ENCODE measurements around the gene EPHB2. TPM values are rescaled to one million over a fixed set of nuclear protein-coding genes. Genes with fewer than 3 reads are reported as not detected.

The EPHB2 gene
- total and polyA plus RNA-seq, 2 donors (not counting 3 experiments of a cell fraction or from before 2014, with no cell fraction given), result 50.8 to 69.1 TPM

DNA sequence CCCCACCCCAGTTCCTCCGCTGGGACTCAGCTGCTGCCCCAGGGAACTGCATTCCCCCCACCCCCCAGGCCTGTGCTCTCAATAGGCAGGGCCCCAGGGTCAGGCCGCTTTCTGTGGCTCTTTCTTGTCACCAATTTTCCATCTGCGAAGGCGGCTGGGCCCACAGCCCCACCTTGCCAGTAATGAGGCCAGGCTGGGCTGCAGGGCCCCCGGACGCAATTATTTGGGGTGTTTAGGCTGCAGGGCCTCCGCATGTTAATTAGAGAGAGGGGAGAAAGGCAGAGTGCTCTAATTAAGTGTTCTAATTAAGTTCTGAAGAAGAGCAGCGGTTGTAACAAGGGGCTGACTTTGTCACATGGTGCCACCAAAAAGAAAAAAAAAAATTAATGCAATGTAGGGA is 71.8 kb downstream of the EPHB2 start:
- no peak for TF ChIP-seq POLR2A (IDR thresholded peaks at IDR 0.05; ENCODE audit: low read depth, low read length)
- TF ChIP-seq EZH2 (IDR thresholded peaks at IDR 0.05; ENCODE audit: borderline replicate concordance, low read depth, low read length, severe bottlenecking), result no peak
- TF ChIP-seq, protein P1, sequence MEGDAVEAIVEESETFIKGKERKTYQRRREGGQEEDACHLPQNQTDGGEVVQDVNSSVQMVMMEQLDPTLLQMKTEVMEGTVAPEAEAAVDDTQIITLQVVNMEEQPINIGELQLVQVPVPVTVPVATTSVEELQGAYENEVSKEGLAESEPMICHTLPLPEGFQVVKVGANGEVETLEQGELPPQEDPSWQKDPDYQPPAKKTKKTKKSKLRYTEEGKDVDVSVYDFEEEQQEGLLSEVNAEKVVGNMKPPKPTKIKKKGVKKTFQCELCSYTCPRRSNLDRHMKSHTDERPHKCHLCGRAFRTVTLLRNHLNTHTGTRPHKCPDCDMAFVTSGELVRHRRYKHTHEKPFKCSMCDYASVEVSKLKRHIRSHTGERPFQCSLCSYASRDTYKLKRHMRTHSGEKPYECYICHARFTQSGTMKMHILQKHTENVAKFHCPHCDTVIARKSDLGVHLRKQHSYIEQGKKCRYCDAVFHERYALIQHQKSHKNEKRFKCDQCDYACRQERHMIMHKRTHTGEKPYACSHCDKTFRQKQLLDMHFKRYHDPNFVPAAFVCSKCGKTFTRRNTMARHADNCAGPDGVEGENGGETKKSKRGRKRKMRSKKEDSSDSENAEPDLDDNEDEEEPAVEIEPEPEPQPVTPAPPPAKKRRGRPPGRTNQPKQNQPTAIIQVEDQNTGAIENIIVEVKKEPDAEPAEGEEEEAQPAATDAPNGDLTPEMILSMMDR (IDR thresholded peaks at IDR 0.05; ENCODE audit: extremely low read depth in 1 of 2, insufficient read depth in 1 of 2, low read depth in 1 of 2, low read length in 2 of 2), result no peak
- TF ChIP-seq FOS (IDR thresholded peaks at IDR 0.05; ENCODE audit: borderline replicate concordance, insufficient read depth, low read length), result no peak
- no peak for TF ChIP-seq GATA2 (IDR thresholded peaks at IDR 0.05; ENCODE audit: insufficient read depth, insufficient read length, low read depth, low read length)
- TF ChIP-seq POLR2AphosphoS5 (IDR thresholded peaks at IDR 0.05; ENCODE audit: insufficient read depth, low read depth, low read length), result no peak
- no peak for TF ChIP-seq JUN (IDR thresholded peaks at IDR 0.05; ENCODE audit: borderline replicate concordance, insufficient read depth, insufficient read length, low read depth)
- TF ChIP-seq MYC (IDR thresholded peaks at IDR 0.05; ENCODE audit: low read depth, low read length), result no peak
- TF ChIP-seq, protein P2, sequence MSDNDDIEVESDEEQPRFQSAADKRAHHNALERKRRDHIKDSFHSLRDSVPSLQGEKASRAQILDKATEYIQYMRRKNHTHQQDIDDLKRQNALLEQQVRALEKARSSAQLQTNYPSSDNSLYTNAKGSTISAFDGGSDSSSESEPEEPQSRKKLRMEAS (IDR thresholded peaks at IDR 0.05; ENCODE audit: insufficient read depth, insufficient read length), result no peak
- Histone ChIP-seq H3K9ac (replicated peaks; ENCODE audit: extremely low read depth, insufficient read depth, low read length) (no peak overlapping the region), H3K27me3 (ENCODE audit: control insufficient read depth in 2 of 2, insufficient read depth in 2 of 2, low read length in 2 of 2) (no peaks in the 10 kb centered on the region), H3K79me2 (ENCODE audit: control insufficient read depth, insufficient read depth, low read length) (peaks cover 12% of the 10 kb centered on the region), H2AFZ (ENCODE audit: low read depth, low read length) (no peak overlapping the region), H3K27ac (ENCODE audit: insufficient read depth, low read depth, low read length) (no peak overlapping the region), H4K20me1 (replicated peaks; ENCODE audit: control insufficient read depth, extremely low read depth, insufficient read depth, low read length) (no peaks in the 10 kb centered on the region), H3K36me3 (ENCODE audit: control insufficient read depth in 2 of 2, extremely low read depth in 1 of 2, insufficient read depth in 2 of 2, low read length in 2 of 2) (peaks cover 2 to 8% of the 10 kb centered on the region in 2 experiments), H3K9me1 (replicated peaks; ENCODE audit: control insufficient read depth, extremely low read depth, insufficient read depth, low read length) (no peaks in the 10 kb centered on the region), H3K9me3 (replicated peaks; ENCODE audit: control insufficient read depth, insufficient read depth, low read length) (no peaks in the 10 kb centered on the region), H3K4me1 (ENCODE audit: control insufficient read depth, extremely low read depth, insufficient read depth, low read length) (no peaks in the 10 kb centered on the region), H3K4me2 (ENCODE audit: insufficient read depth, low read length) (no peak overlapping the region), H3K4me3 (replicated peaks in 1 of 3; ENCODE audit: insufficient read depth in 1 of 3, low read depth in 1 of 3, low read length in 3 of 3) (no peak overlapping the region)
- ChIA-PET CTCF (interaction anchor here (1.0 to 1.3 kb wide), 3 partner anchors 8 to 79 kb away, joined by 3 read pairs; no protein-coding TSS in a partner anchor), POLR2A (no interaction called here)
- BruUV-seq (replicated peaks), result no TSS peak
- dilution Hi-C loops (cut with MboI; ENCODE audit: extremely low pct_ligation_motif_present, low sequenced_read_pairs) (no loop called here), intact Hi-C loops (cut with micrococcal nuclease) (no loop called here)
- DNase-seq (ENCODE audit: low read depth, low spot score) (no peak), FAIRE-seq (no peak)
